HG02840 (cell line): ENCODE data around the gene NPFFR1.

Experiments used
- ATAC-seq: cut with Tn5 transposase; IDR thresholded peaks from one replicate; pipeline ENCODE4 v1.9.1; 2021; ENCODE audit warnings: mild to moderate bottlenecking, moderate library complexity, moderate number of reproducible peaks; ENCODE audit not compliant: unreplicated experiment, low FRiP score

Gene NPFFR1, protein sequence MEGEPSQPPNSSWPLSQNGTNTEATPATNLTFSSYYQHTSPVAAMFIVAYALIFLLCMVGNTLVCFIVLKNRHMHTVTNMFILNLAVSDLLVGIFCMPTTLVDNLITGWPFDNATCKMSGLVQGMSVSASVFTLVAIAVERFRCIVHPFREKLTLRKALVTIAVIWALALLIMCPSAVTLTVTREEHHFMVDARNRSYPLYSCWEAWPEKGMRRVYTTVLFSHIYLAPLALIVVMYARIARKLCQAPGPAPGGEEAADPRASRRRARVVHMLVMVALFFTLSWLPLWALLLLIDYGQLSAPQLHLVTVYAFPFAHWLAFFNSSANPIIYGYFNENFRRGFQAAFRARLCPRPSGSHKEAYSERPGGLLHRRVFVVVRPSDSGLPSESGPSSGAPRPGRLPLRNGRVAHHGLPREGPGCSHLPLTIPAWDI

DNA sequence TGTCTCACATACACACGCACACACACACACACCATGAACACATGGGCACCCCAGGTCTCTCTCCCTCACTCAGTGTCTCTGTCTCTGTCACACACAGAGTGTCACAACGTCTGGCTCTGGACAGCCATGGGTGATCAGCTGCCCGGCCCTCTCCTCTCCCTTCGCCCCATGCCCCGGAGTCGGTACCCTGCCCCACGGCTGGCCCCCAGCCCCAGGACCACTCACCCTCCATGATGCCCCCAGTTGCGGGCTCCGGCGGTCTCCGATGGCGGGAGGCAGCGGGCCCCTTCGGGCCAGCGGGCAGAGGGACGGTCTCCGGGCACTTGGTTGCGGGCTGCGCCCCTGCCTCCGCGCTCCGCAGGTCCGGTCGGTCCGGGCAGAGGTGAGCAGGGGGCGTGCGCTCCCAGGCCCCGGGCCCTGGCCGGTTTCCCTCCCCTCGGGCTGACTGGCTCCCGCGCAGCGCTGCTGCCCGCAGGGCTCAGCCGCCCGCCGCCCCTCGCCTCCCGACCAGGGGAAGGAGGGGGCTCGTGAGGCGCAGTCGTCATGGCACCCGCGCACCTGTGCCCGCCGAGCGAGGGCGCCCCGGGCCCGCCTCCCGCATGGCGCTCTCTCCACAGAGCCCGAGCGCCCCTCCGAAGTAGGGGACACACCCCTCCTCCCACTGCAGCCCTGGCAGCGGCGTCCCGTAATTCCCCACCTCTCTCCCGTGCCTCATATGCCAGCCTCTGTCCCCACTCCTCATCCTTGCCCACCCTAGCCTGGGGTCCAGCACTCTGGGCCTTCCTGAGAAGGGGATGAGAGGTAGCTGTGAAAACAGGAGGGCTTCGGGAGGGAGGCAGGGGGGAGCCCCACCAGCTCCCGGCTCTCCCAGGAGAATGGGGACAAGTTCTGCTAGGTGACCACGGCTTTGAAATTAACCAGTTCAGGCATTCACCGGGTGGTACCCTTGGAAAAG is at the start of gene NPFFR1:
NPFFR1 (minus strand) TSS at position 560 of the 955 bp plus-strand sequence; CDS start at position 232, 328 bp downstream.
- ATAC-seq = no peak

DNA sequence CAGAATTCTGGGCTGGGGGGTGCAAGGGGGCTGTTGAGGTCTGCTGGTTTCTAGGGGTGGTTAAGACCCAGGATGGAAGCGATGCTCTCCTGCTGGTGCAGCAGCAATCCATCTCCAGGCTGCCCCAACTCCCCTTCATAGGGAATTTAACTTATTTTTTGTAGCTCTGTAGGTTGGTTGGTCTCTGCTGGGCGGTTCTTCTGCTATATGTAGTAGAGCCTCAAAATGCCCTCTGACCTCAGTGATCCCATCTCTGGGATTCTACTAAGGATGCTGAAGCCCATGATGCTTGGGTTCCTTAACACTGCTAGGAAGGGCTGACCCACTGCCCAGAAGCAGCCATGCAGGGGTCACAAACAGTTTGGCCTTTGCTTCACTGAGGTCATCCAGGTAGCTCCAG is 49.5 kb upstream of the NPFFR1 start:
- no peak for ATAC-seq

GRCh38 chr10:70331486-70332268 is 47.9 kb upstream of the NPFFR1 start:
- no peak for ATAC-seq

GRCh38 chr10:70331160-70331485 is 47.3 kb upstream of the NPFFR1 start:
- no peak for ATAC-seq

DNA sequence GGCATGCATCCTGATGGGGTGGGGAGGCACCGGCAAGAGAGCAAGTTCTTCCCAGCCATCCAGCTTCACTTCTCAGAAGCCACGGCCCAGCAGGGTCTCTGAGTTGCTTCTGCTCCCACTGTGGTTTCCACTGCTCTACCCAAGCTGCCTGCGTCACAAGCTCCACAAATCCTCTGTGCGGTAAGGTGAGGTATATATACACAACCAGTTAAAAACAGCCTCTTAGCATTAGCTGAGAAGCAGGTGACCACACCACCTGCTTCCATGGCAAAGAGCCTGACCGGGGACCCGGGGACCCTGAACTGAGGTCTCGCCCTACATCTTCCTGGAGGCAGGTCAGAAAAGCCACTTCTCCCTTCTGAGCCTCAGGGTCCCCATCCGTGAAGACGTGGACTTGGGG is 46.9 kb upstream of the NPFFR1 start:
- no peak for ATAC-seq

- no peak for ATAC-seq
These were observed 45.2 kb upstream of the NPFFR1 start for GRCh38 chr10:70328967-70329366.

GRCh38 chr10:70328018-70328417 is 44.2 kb upstream of the NPFFR1 start:
- ATAC-seq = no peak

DNA sequence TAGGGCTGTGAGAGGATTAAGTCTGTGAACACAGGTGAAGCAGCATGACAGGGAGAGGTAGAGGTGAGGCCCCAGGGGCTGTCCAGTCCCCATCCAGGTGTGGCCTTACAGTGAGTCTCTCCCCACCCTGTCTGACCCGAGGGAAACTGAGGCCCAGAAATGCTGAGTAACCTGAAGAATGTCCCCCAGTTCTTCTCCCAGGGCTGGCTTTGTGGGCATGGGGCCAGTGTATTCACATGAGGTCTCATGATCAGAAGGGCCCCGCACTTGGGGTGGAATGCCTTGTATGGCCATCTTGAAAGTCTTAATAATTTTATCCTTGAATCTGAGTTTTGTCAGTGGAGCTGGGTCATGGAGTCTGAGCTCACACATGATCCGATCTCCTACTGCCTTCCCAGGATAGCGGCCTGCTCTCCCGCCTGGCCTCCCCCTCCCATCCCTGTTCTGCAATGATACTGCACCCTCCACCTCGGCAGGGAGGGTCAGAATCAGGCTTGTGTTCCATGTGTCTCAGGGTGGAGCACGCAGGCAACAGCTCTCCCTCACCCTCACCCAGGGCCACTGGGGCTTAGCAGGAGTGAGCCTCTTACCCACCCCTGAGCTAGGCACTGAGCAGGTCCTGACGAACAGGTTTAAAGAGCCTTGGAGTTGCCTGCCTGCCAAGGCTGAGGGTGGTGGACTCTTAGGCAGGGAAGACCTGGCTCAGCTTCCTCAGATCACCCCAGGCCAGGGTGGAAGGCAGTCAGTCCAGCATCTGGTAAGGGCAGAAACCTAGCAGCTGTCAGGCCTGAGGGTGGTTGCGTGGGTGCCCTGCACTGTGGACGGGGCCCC is 41.4 kb upstream of the NPFFR1 start:
- no peak for ATAC-seq

GRCh38 chr10:70324339-70324861 is 40.6 kb upstream of the NPFFR1 start:
- no peak for ATAC-seq

DNA sequence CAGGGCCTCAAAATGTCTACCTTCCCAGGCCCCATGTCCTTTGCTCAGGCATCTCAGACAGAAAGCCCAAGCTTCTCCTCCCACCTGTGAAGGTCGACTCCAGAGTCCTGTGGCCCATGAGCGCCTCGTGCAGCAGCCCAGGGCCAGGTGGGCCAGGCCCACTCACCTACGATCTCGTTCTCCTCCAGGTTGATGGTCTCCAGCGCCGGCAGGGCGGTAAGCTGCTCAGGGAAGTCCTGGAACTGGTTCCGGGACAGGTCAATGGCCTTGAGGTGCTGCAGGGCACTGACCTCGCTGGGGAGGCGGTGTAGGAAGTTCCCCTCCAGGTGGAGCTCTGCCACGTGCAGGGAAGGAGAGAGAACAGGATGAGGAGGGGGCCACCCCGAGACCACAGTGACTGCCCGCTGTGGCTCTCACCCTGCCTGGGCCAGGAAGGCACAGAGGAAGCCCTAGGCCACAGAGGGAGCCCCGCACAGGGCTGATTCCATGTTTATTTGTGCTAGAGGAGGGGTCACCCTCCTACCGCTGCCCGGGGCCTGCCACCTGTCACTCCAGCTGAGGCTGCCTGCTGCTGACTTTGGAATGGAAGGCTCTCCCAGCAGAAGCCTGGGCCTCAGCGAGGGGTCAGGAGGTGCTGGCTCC is 40.0 kb upstream of the NPFFR1 start:
- ATAC-seq = no peak

DNA sequence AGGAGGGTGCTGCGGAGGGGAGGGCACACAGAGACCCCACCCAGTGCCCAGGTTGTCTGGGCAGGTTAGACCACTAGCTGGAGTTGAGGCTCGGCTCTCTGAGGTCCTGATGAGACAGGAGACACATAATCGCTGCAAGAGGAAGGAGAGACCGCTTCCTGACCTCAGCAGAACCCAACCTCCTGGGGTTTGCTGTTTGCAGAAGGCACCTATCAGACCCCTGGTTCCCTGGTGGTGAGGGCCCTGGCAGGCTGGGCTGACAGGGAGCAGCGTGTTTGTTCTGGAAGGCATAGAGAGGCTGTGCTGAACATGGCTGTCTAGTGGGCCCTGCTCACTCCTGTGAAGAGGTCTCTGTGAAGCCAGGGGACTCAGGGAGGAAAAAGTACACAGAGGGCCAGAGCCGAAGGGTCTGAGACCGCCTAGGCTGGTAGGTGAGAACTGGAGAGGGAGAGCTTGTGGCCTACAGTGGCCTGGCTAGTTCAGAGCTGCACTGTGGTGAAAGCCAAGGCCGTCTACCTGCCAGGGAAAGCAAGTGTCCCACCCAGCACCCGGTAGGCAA is 39.4 kb upstream of the NPFFR1 start:
- no peak for ATAC-seq

GRCh38 chr10:70321897-70322890 is 38.4 kb upstream of the NPFFR1 start:
- no peak for ATAC-seq

- no peak for ATAC-seq
These were observed 37.4 kb upstream of the NPFFR1 start for GRCh38 chr10:70321233-70321632.

DNA sequence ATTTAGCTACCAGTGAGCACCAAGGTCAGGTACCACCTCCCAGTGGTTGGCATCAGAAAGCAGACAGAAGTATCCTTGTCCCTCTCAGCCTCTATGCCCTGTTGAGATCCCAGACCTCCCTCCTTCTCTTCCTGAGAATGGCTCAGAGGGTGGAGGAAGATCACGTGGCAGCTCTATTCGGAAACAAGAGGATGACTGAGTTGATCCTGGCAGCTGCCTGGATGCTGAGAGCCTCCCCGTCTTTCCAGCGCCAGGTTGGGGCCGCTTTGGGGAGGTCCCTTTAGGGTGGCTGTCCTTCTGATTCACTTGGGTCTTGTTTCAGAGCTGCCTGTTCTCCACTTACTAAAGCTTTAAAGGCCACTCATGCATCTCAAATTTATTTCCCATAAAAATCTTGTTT is 36.9 kb upstream of the NPFFR1 start:
- no peak for ATAC-seq

GRCh38 chr10:70319824-70320223 is 36.0 kb upstream of the NPFFR1 start:
- no peak for ATAC-seq

- no peak for ATAC-seq
These were observed 35.4 kb upstream of the NPFFR1 start for GRCh38 chr10:70319183-70319582.

GRCh38 chr10:70317943-70318318 is 34.1 kb upstream of the NPFFR1 start:
- ATAC-seq = no peak
